Progenitor cell of endocrine pancreas (in vitro differentiated cells): Measurements from ENCODE around the gene HMX1. TPM values are rescaled to one million over a fixed set of nuclear protein-coding genes. Genes with fewer than 3 reads are reported as not detected.

Experiments
- DNase-seq: peaks from one replicate; pipeline ENCODE4 v3.0.0; 2021; ENCODE audit warnings: low spot score; ENCODE audit not compliant: unreplicated experiment
- H3K27ac Mint-ChIP-seq: 2 replicates; pipeline ENCODE4 v1.8.0; 2021; ENCODE audit warnings: mild to moderate bottlenecking, moderate library complexity, mixed read lengths
- H3K27me3 Mint-ChIP-seq: 2 replicates; pipeline ENCODE4 v1.8.0; 2021; ENCODE audit warnings: mixed read lengths
- H3K36me3 Mint-ChIP-seq: 2 replicates; pipeline ENCODE4 v1.8.0; 2022; ENCODE audit warnings: mixed read lengths; ENCODE audit not compliant: insufficient read depth
- H3K4me1 Mint-ChIP-seq: 2 replicates; pipeline ENCODE4 v1.8.0; 2021; ENCODE audit warnings: low read depth, mixed read lengths
- H3K4me3 Mint-ChIP-seq: 2 replicates; pipeline ENCODE4 v1.8.0; 2021; ENCODE audit warnings: low read depth, mild to moderate bottlenecking, moderate library complexity, mixed read lengths
- H3K9me3 Mint-ChIP-seq: 2 replicates; pipeline ENCODE4 v1.8.0; 2021; ENCODE audit warnings: low read depth, mixed read lengths
- CTCF ChIP-seq: fragments of 200-600 bp; sonication (generic); IDR thresholded peaks from one replicate; pipeline ENCODE4 v1.5.0; 2021; ENCODE audit warnings: antibody characterized with exemption, mild to moderate bottlenecking; ENCODE audit not compliant: unreplicated experiment
- total RNA-seq: library from RNA; stranded (reverse); gene quantifications from 2 replicates; pipeline ENCODE4 v1.2.1, GENCODE V29; 2021

Gene HMX1
- total RNA-seq, 1 donor from 2014 or later = 0.65 TPM

GRCh38 chr4:8864912-8865680, 6.5 kb downstream of the HMX1 start:
- Mint-ChIP-seq H3K27me3 (peaks cover 78% of the 10 kb centered on the region), H3K9me3 (no peaks in the 10 kb centered on the region), H3K27ac (no peak overlapping the region), H3K4me1 (peaks cover 3% of the 10 kb centered on the region), H3K36me3 (no peaks in the 10 kb centered on the region), H3K4me3 (no peak overlapping the region)
- TF ChIP-seq CTCF = no peak
- DNase-seq = no peak

- H3K27ac Mint-ChIP-seq = no peak overlapping the region
- no peak overlapping the region for H3K4me3 Mint-ChIP-seq
Measured at GRCh38 chr4:8863686-8864682, 7.7 kb downstream of the HMX1 start.

GRCh38 chr4:8862800-8863685, 8.6 kb downstream of the HMX1 start:
- peaks cover 3% of the 10 kb centered on the region for H3K4me1 Mint-ChIP-seq
- H3K36me3 Mint-ChIP-seq = no peaks in the 10 kb centered on the region
- no peak for DNase-seq
- no peaks in the 10 kb centered on the region for H3K9me3 Mint-ChIP-seq
- peaks cover 75% of the 10 kb centered on the region for H3K27me3 Mint-ChIP-seq
- H3K27ac Mint-ChIP-seq = no peak overlapping the region
- H3K4me3 Mint-ChIP-seq = no peak overlapping the region
- no peak for TF ChIP-seq CTCF

More at GRCh38 chr4:8863686-8864682, 7.7 kb downstream of the HMX1 start:
- no peaks in the 10 kb centered on the region for H3K36me3 Mint-ChIP-seq
- DNase-seq = no peak
- H3K27me3 Mint-ChIP-seq = peaks cover 77% of the 10 kb centered on the region
- no peak for TF ChIP-seq CTCF
- no peaks in the 10 kb centered on the region for H3K9me3 Mint-ChIP-seq
- H3K4me1 Mint-ChIP-seq = peaks cover 3% of the 10 kb centered on the region

GRCh38 chr4:8862334-8862733, 9.3 kb downstream of the HMX1 start:
- no peak overlapping the region for H3K27ac Mint-ChIP-seq
- H3K4me1 Mint-ChIP-seq = peaks cover 3% of the 10 kb centered on the region
- DNase-seq = no peak
- H3K27me3 Mint-ChIP-seq = peaks cover 81% of the 10 kb centered on the region
- no peaks in the 10 kb centered on the region for H3K36me3 Mint-ChIP-seq
- no peak overlapping the region for H3K4me3 Mint-ChIP-seq
- TF ChIP-seq CTCF = no peak
- H3K9me3 Mint-ChIP-seq = no peaks in the 10 kb centered on the region
